Neutrophil (primary cell): Measurements from ENCODE around the gene BLTP3A.
"Not testable (repeated sequence)": the region's sequence is repeated elsewhere in the genome, so short reads cannot be mapped to it uniquely, and the experiment has no call there.

Experiments
- H3K27ac ChIP-seq: fragments of 200-600 bp; sonication (generic); 2 replicates; pipeline ENCODE4 v1.5.1; 2016; ENCODE audit warnings: mild to moderate bottlenecking, moderate library complexity
- H3K27me3 ChIP-seq: fragments of 200-600 bp; sonication (generic); 2 replicates; pipeline ENCODE4 v1.6.0; 2016; ENCODE audit warnings: mild to moderate bottlenecking
- H3K36me3 ChIP-seq: fragments of 200-600 bp; sonication (generic); 2 replicates; pipeline ENCODE4 v1.5.1; 2017
- H3K4me1 ChIP-seq, 2 experiments: fragments of 200-600 bp in 1 of 2; sonication (generic) in 1 of 2; 1 replicate in 1 of 2; 2 replicates in 1 of 2; pipeline versions ENCODE4 v1.5.1 to v1.6.1; 2013 to 2016; ENCODE audit warnings: low read depth in 1 of 2, low read length in 1 of 2, mild to moderate bottlenecking in 1 of 2, moderate library complexity in 1 of 2; ENCODE audit not compliant: control insufficient read depth in 1 of 2, insufficient read depth in 1 of 2
- H3K4me3 ChIP-seq, 2 experiments: fragments of 200-600 bp in 1 of 2; sonication (generic) in 1 of 2; 1 replicate in 1 of 2; 2 replicates in 1 of 2; pipeline ENCODE4 v1.5.1; 2013 to 2016; ENCODE audit warnings: low read depth in 1 of 2, low read length in 1 of 2, mild to moderate bottlenecking in 1 of 2, moderate library complexity in 1 of 2
- H3K9me3 ChIP-seq: fragments of 200-600 bp; sonication (generic); 2 replicates; pipeline ENCODE4 v1.5.1; 2016
- CTCF ChIP-seq: fragments of 200-600 bp; sonication (generic); IDR thresholded peaks from 2 replicates; pipeline ENCODE4 v1.5.1; 2016; ENCODE audit warnings: antibody characterized with exemption

The BLTP3A gene

GRCh38 chr6:34791701-34792604, at the start of gene BLTP3A:
BLTP3A (plus strand) TSS chr6:34792083; CDS start chr6:34792251, 168 bp downstream.
- no peak for TF ChIP-seq CTCF
- Histone ChIP-seq H3K4me3 (peak within 1 kb of the TSS; percentile 64 to 72), H3K9me3 (no peaks in the 10 kb centered on the region), H3K27ac (peak within 1 kb of the TSS; percentile 83), H3K4me1 (peaks cover 22 to 25% of the 10 kb centered on the region in 2 experiments), H3K36me3 (no peaks in the 10 kb centered on the region), H3K27me3 (no peaks in the 10 kb centered on the region)

GRCh38 chr6:34742094-34742493, 49.8 kb upstream of the BLTP3A start:
- H3K27ac ChIP-seq = no peak overlapping the region
- no peaks in the 10 kb centered on the region for H3K27me3 ChIP-seq
- H3K36me3 ChIP-seq = no peaks in the 10 kb centered on the region
- no peak for TF ChIP-seq CTCF
- H3K4me3 ChIP-seq = no peak overlapping the region
- no peaks in the 10 kb centered on the region for H3K4me1 ChIP-seq
- H3K9me3 ChIP-seq = no peaks in the 10 kb centered on the region

- Histone ChIP-seq H3K36me3 (no peaks in the 10 kb centered on the region), H3K27ac (no peak overlapping the region), H3K4me3 (no peak overlapping the region), H3K4me1 (no peaks in the 10 kb centered on the region), H3K9me3 (no peaks in the 10 kb centered on the region), H3K27me3 (no peaks in the 10 kb centered on the region)
- TF ChIP-seq CTCF = no peak
Measured at GRCh38 chr6:34743625-34744293, 48.1 kb upstream of the BLTP3A start.

GRCh38 chr6:34744294-34744647, 47.6 kb upstream of the BLTP3A start:
- H3K9me3 ChIP-seq, H3K27me3 ChIP-seq, H3K36me3 ChIP-seq, H3K27ac ChIP-seq, H3K4me1 ChIP-seq, H3K4me3 ChIP-seq: not testable (repeated sequence)

- no peaks in the 10 kb centered on the region for H3K36me3 ChIP-seq
- TF ChIP-seq CTCF = no peak
Measured at GRCh38 chr6:34745277-34746103, 46.4 kb upstream of the BLTP3A start.

More at GRCh38 chr6:34745277-34746103, 46.4 kb upstream of the BLTP3A start:
- Histone ChIP-seq H3K9me3 (no peaks in the 10 kb centered on the region), H3K4me1 (no peaks in the 10 kb centered on the region), H3K27ac (no peak overlapping the region), H3K4me3 (no peak overlapping the region), H3K27me3 (no peaks in the 10 kb centered on the region)
